Cardiac muscle cell (in vitro differentiated cells and primary cell): ENCODE results near the gene CTSH. TPM values are rescaled to one million over a fixed set of nuclear protein-coding genes. Genes with fewer than 3 reads are reported as not detected.

Source experiments
- DNase-seq, 2 donors: peaks; one replicate each; pipeline versions ENCODE4 v3.0.0 to v3.0.0-alpha.2; 2010 to 2017; ENCODE audit warnings: low read depth in 1 of 2, low spot score in 1 of 2
- H3K27ac ChIP-seq: fragments of 200-600 bp; sonication (generic); 2 replicates; pipeline ENCODE4 v1.5.1; 2016
- H3K27me3 ChIP-seq: fragments of 200-600 bp; sonication (generic); 2 replicates; pipeline ENCODE4 v1.6.0; 2016; ENCODE audit warnings: control low read depth
- H3K36me3 ChIP-seq: fragments of 200-600 bp; sonication (generic); 2 replicates; pipeline ENCODE4 v1.5.1; 2016; ENCODE audit warnings: control low read depth
- H3K4me1 ChIP-seq: fragments of 200-600 bp; sonication (generic); 2 replicates; pipeline ENCODE4 v1.8.1; 2017; ENCODE audit warnings: low read depth, mild to moderate bottlenecking, mixed run types
- H3K4me3 ChIP-seq: fragments of 200-600 bp; sonication (generic); 2 replicates; pipeline ENCODE4 v1.5.1; 2016; ENCODE audit warnings: mild to moderate bottlenecking
- H3K9me3 ChIP-seq: fragments of 200-600 bp; sonication (generic); 2 replicates; pipeline ENCODE4 v1.5.1; 2017; ENCODE audit warnings: low read depth, mild to moderate bottlenecking, control low read depth
- CTCF ChIP-seq: IDR thresholded peaks from 2 replicates; pipeline ENCODE4 v1.5.1; 2012; ENCODE audit warnings: low read depth, mild to moderate bottlenecking, low read length
- polyA plus RNA-seq: library from polyadenylated mRNA; unstranded; fragments of >200 nt; fragmentation: Nextera tagmentation; extraction: Ambion mirVana; gene quantifications from 2 replicates; pipeline ENCODE4 v1.2.1, GENCODE V29; 2016
- total RNA-seq: library from RNA; depleted of rRNA; stranded (reverse); fragments of >200 nt; gene quantifications from 2 replicates; pipeline ENCODE4 v1.2.3, GENCODE V29; 2016

Gene CTSH
- total and polyA plus RNA-seq, 2 experiments from 2014 or later: 24.1 to 26.5 TPM

- no peak for DNase-seq
- Histone ChIP-seq H3K27me3 (no peaks in the 10 kb centered on the region), H3K4me3 (no peak overlapping the region), H3K27ac (no peak overlapping the region), H3K4me1 (no peaks in the 10 kb centered on the region), H3K9me3 (no peaks in the 10 kb centered on the region), H3K36me3 (no peaks in the 10 kb centered on the region)
- no peak for TF ChIP-seq CTCF
Observed at GRCh38 chr15:78981532-78982313, 36.9 kb upstream of the CTSH start.

GRCh38 chr15:78979456-78980320 is 34.8 kb upstream of the CTSH start:
- TF ChIP-seq CTCF: peak; percentile 81
- DNase-seq: peak; percentile 76 to 88
- no peaks in the 10 kb centered on the region for H3K36me3 ChIP-seq

GRCh38 chr15:78978601-78979179 is 33.8 kb upstream of the CTSH start:
- H3K9me3 ChIP-seq: no peaks in the 10 kb centered on the region
- H3K4me1 ChIP-seq: no peaks in the 10 kb centered on the region
- H3K27me3 ChIP-seq: no peaks in the 10 kb centered on the region
- no peak for TF ChIP-seq CTCF
- H3K27ac ChIP-seq: no peak overlapping the region
- H3K36me3 ChIP-seq: no peaks in the 10 kb centered on the region
- DNase-seq: no peak
- no peak overlapping the region for H3K4me3 ChIP-seq

More at GRCh38 chr15:78979456-78980320, 34.8 kb upstream of the CTSH start:
- Histone ChIP-seq H3K4me3 (no peak overlapping the region), H3K4me1 (no peaks in the 10 kb centered on the region), H3K9me3 (no peaks in the 10 kb centered on the region), H3K27me3 (no peaks in the 10 kb centered on the region), H3K27ac (no peak overlapping the region)

GRCh38 chr15:78977591-78978347 is 32.9 kb upstream of the CTSH start:
- Histone ChIP-seq H3K27me3 (no peaks in the 10 kb centered on the region), H3K36me3 (no peaks in the 10 kb centered on the region), H3K4me1 (no peaks in the 10 kb centered on the region), H3K27ac (no peak overlapping the region), H3K4me3 (no peak overlapping the region), H3K9me3 (no peaks in the 10 kb centered on the region)
- no peak for TF ChIP-seq CTCF
- no peak for DNase-seq

- H3K4me3 ChIP-seq: no peak overlapping the region
- no peaks in the 10 kb centered on the region for H3K9me3 ChIP-seq
- TF ChIP-seq CTCF: no peak
- no peak for DNase-seq
- H3K27ac ChIP-seq: no peak overlapping the region
- no peaks in the 10 kb centered on the region for H3K36me3 ChIP-seq
- no peaks in the 10 kb centered on the region for H3K27me3 ChIP-seq
- no peaks in the 10 kb centered on the region for H3K4me1 ChIP-seq
Observed at GRCh38 chr15:78977091-78977571, 32.3 kb upstream of the CTSH start.
